HG02759 (cell line): Measurements from ENCODE around the gene UBE2F.

Experiments
- ATAC-seq: cut with Tn5 transposase; IDR thresholded peaks from one replicate; pipeline ENCODE4 v1.9.1; 2021; ENCODE audit warnings: mild to moderate bottlenecking, moderate library complexity; ENCODE audit not compliant: unreplicated experiment

UBE2F gene, protein sequence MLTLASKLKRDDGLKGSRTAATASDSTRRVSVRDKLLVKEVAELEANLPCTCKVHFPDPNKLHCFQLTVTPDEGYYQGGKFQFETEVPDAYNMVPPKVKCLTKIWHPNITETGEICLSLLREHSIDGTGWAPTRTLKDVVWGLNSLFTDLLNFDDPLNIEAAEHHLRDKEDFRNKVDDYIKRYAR

DNA sequence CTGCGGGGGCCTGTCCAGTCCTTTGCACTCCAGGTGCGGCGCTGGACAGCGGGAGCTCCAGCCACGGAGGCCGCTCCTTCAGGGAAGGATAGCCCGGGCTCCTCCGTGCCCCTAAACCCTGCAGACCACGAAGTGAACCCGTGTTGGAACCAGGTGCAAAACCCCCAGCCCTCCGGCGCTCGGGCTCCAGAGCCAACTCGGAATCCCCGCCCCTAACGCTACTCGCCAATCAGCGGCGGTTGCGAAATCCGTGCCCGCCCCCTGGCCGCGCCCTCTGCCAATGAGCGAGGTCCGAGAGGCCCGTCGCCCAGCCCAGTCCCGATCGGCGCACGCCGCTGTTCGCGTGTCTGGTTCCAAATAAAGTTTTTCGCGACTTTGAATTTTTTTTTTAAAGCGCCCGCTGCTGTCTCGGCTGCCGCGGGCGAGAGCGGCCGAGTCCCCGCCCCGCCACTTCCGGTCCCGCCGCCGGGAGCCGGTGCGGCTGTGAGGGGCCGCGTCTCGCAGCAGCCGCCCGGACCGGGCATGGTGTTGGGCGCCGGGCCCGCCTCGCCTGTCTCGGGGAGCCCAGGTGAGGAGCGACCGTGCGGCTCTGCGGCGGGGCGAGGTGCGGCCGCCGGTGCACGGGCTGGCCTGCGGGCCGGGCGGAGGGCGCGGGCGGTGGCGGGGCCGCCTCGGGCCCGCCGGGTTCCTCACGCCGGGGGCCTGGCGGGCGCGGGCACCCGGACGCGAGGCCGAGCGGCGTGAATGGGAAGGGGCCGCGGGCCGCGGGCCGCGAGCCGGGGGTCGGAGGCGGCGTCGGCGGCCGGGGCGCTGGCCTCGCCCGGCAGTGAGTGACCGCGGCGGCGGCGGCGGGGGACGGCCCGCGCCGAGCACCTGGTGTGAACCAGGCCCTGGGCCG lies at the start of gene UBE2F:
UBE2F (plus strand) TSS at position 450 of the 898 bp plus-strand sequence. CDS start 6,094 bp downstream, outside the sequence.
- peak; percentile 96 for ATAC-seq

- ATAC-seq: no peak
Measured at GRCh38 chr2:237917696-237918374, 49.0 kb upstream of the UBE2F start.

- no peak for ATAC-seq
Measured at GRCh38 chr2:237919593-237919992, 47.2 kb upstream of the UBE2F start.

- ATAC-seq: no peak
Measured at GRCh38 chr2:237920673-237921072, 46.1 kb upstream of the UBE2F start.

GRCh38 chr2:237921967-237922492 lies 44.8 kb upstream of the UBE2F start:
- ATAC-seq: no peak

- ATAC-seq: no peak
Measured at GRCh38 chr2:237922641-237923361, 44.0 kb upstream of the UBE2F start.

- ATAC-seq: peak; percentile 82
Measured at GRCh38 chr2:237923481-237924163, 43.2 kb upstream of the UBE2F start.

GRCh38 chr2:237924164-237924534 lies 42.7 kb upstream of the UBE2F start:
- no peak for ATAC-seq

DNA sequence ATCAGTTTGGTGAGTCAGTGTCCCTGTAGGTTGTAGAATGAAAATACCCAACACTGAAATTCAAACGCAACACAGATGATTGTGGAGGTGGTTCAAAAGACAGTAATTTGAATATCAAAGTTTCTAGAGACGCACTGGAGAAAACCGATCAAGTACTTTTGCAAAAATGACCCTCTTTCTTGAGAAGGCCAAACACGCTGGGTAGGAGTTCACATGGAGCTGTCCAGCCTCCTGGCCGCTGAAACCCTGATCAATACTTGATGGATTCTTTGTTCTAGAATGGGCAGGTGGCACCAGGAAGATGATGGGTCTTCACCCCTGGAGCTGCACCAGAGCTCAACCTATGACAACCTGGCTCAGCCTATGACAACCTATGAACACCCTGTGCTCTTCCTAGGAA lies 39.7 kb upstream of the UBE2F start:
- ATAC-seq: no peak

GRCh38 chr2:237927986-237928385 lies 38.8 kb upstream of the UBE2F start:
- no peak for ATAC-seq

DNA sequence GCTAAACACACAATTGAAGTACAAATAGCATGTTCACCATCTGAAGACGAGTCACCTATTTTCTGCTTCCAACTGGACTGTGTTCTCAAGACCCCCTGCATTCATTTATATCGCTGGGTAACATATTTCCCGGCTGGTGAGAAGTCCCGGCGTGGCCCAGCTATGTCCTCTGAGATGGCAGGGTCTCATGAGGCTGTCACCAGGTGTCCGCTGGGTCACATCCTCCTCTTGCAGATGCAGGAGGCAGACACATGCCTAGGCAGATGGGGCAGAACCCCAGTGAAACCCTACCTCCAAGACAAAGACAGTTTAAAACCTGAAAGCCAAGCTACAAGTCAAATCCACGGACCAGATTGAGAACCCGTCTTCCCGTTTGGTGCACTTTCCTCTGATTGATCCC lies 36.8 kb upstream of the UBE2F start:
- ATAC-seq: no peak

DNA sequence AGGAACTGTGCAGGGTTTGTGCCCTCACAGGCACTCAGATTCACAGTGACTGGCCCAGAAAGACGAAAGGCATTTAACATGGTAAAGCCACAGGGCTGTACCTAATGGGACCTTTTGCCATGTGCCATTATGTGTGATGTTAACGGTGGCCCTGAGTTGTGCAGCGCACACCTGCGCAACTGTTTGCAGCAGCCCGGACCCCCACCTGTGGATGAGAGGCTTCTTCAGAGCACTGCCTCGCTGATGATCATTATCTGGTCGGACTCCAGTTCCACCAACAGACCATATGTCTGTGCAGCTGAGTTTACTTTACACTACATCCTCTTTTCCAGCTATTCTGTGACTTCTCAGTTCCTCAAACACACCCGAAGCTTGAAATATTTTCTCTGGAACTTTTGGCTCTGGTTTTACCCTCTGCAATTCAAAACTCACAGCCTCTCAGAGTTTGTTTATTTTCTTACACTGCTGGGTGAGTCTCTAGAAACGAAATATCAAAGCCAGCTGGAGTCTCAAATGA lies 35.6 kb upstream of the UBE2F start:
- ATAC-seq: no peak

GRCh38 chr2:237932731-237933131 lies 34.1 kb upstream of the UBE2F start:
- no peak for ATAC-seq

DNA sequence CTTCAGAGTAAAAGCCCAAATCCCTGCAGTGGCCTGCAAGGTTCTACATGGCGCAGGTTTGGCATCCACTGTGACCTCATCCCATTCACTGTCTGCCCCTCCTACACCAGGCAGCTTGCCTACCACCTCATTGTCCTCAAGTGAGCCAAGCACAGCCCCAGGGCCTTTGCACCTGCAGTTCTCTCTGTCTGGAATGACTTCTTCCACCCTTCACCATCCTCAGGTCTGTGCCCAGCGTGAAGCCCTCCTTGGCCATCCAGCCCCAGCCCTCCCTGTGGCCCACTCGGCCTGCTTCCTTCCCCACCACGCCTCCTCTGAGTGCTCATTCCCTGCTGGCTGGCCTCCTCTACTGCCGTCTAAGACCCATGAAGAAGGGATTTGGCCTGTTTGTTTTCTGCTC lies 32.6 kb upstream of the UBE2F start:
- no peak for ATAC-seq

DNA sequence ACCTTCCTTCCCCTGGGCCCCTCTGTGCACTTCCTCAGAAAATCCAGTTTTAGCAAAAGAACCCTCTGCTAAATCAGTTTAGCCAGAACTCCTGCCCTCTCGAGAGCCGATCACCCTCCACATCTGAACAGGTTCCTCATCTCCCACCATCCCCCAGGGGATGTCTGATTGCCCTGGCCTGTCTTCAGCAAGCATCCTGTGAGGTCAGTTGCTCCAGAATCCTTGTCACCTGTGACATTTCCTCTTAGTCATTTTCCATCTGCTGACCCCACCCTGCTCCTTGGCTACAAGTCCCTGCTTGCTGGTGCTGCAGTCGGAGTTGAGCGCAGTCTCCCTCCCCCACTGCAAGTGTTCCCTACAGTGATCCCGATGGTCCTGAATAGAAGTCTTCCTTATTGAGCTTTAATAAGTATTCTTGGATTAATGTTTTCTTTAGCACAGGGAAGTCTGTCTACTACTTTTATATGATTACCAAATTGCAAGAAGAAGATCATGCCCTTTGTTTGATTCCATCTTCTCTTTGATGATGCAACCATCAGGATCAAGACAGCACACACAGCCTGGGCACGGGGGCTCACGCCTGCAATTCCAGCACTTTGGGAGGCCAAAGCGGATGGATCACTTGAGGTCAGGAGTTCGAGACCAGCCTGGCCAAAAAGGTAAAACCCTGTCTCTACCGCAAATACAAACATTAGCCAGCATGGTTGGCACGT lies 30.9 kb upstream of the UBE2F start:
- no peak for ATAC-seq

- no peak for ATAC-seq
Measured at GRCh38 chr2:237939251-237939650, 27.6 kb upstream of the UBE2F start.

DNA sequence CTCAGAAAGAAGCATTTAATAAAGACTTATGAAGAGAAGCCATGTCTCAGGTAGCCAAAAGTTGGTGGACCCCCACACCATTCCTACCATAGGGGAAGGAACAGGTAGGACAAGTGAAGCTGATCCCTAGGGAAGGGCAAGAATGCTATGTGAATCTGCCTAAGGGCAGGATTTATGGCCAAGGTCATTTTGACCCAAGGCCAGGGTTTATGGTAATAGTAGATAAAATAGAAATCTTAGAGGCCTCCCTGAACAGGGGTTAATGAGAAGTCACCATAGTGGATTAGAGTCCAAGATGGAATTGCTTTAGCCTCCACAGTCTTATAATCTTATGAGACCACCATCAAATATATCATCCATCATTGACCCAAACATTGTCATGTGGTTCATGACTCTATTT lies 26.0 kb upstream of the UBE2F start:
- ATAC-seq: no peak

DNA sequence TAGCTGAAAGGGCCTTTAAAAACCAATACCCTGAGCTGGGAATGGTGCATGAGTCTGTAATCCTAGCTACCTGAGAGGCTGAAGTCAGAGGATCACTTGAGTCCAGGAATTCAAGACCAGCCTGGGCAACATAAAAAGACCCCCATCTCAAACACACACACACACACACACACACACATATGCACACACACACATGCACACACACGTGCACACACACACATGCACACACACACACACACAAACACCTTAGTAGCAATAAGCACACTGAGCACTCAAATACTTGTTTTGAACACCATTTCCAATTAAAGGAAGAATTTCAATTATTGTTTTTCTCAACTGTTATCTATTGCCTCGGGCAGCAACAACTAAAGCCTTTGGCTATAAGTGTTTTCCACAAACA lies 25.6 kb upstream of the UBE2F start:
- no peak for ATAC-seq

DNA sequence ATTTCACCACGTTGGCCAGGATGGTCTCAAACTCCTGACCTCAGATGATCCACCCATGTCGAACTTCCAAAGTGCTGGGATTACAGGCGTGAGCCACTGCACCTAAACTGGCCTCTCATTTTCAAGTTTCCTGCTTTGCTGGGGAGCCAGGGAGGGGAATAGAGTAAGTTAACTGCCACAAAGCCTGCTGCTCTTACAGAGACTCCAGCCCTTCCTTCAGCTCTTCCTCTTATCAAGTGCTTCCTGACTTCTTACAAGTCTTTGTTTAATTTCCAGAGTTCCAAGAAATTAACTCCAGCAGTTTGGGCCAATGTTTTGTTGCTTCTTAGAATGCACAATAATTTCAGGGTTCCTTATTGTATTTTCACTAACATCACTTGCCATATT lies 24.3 kb upstream of the UBE2F start:
- ATAC-seq: no peak
